GM12874 (cell line): Measurements from ENCODE around the gene BSN.

Experiments used
- TF ChIP-seq, protein P1 (sequence below): IDR thresholded peaks from 2 replicates; pipeline ENCODE4 v1.5.1; 2011; ENCODE audit warnings: low read depth, mild to moderate bottlenecking, control low read depth, low read length, moderate library complexity; ENCODE audit not compliant: insufficient read depth

The BSN gene

DNA sequence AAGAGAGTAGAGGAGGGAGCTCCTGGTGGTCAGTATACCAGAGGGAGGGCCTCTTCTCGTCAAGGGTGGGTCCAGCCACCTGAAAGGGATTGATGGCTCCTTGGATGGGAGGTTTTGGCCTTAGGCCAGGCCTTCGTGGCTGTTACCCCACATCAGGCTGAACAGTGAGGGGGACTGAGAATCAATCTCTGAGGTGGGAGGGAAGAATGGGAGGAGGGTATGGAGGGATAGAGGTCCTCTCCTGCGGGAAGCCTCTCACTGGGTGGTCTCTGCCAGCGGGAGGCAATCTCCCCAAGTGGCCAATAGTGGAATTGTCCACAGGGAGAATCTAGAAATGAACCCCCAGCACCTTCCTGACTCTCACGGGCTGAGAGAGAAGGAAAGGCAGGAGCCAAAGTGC, 53.5 kb downstream of the BSN start:
- TF ChIP-seq, protein P1, sequence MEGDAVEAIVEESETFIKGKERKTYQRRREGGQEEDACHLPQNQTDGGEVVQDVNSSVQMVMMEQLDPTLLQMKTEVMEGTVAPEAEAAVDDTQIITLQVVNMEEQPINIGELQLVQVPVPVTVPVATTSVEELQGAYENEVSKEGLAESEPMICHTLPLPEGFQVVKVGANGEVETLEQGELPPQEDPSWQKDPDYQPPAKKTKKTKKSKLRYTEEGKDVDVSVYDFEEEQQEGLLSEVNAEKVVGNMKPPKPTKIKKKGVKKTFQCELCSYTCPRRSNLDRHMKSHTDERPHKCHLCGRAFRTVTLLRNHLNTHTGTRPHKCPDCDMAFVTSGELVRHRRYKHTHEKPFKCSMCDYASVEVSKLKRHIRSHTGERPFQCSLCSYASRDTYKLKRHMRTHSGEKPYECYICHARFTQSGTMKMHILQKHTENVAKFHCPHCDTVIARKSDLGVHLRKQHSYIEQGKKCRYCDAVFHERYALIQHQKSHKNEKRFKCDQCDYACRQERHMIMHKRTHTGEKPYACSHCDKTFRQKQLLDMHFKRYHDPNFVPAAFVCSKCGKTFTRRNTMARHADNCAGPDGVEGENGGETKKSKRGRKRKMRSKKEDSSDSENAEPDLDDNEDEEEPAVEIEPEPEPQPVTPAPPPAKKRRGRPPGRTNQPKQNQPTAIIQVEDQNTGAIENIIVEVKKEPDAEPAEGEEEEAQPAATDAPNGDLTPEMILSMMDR: peak; percentile 45; the same call in 1 of the 2 replicates

DNA sequence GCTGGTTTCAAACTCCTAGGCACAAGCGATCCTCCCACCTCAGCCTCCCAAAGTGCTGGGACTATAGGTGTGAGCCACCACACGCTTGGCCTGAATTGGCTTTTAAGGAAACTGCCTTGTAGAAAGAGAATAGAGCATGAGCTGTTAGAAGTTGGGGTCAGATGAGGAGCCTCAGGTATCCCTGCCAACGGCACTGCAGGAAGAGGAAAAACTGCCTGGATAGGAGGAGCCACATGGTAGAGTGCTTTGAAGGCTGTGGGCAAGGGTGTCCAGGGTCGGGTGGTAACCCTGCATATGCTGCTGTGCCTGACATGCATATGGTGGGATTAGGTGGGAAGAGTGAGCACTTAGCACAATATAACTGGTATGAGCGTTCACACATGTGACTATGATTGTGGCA, 55.0 kb downstream of the BSN start:
- TF ChIP-seq, protein P1: no peak

DNA sequence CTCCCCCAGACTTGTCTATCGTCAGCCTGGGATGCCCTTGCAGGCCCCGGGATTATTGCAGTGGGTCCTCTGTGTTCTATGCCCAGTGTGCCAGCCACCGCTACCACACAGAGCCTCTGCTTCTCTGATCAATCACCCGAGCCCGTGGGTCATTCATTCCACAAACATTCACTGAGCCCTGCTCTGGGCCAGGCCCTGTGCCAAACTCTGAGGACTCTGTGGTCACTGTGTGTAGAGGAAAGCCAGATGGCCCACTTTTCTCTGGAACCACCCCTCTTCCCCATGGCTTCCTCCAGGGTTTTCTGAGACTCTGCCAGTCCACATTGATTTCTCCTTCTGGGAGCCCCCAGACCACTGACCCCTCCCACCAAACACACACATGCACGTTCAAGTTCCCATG, 55.5 kb downstream of the BSN start:
- TF ChIP-seq, protein P1: no peak

DNA sequence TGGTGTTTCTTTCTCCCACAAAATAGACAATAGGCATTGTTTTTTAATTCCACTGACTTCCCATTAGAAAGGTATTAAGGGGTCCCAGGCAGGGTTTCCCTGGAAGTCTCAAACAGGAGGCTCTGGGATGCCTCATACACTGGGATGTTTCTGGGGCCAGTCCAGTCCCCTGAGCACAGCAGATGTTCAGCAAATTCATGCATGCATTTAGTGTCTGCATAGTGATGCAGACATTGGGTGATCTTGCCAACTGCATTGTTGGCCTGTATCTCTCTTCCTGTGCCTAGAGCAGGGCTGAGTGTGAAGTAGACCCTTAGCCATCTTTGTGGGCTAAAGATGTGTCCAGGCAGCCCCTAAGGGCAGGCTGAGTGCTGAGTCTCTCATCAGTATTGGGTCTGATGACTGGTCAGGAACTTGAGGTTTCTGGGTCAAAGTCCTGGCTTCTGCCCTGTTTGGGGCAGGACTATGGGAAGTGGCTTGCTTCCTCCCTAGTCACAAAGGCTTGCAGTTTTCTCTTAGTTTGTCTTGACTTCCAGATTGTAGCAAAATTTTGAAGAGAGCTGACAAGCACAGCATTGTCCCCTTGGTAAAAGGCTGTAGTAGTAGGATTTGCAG, 56.5 kb downstream of the BSN start:
- TF ChIP-seq, protein P1: no peak

DNA sequence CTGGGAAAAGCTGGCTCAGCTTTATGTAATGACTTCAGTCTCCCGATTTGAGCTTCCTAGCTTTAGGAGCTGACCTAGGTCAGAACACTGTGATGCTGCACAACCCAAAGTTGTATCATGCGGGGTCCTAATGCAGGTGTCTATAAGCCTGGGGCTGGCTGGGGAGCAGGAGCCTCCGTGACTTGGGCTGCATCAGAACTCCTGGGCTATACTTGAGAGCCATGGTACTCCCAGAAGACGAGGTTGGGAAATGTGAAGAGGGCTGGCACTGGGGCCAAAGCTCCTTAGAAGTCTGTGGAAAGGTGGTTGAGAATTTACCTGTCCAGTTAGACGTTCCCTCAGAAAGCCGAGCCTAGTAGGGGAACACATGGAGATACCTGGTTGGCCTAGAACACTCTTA, 57.0 kb downstream of the BSN start:
- TF ChIP-seq, protein P1: no peak

DNA sequence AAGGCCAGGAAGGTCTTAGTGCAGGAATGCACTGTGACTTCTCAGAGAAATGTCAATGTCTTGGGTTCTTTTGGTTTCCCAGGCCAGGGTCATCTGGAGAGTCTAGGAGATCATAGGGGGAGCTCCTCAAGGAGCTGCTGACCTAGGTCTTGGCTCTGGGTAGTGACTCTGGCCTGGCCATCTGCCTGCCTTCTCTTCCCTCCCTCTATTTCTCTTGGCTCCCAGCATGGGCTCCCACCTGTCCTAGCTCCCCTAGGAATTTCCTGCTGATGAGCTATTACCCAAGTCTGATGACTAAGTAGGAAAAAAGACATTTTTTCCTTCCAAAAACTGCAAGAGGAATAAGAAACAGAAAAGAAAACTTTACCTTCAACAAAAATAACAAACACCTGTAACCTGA, 57.4 kb downstream of the BSN start:
- TF ChIP-seq, protein P1: no peak

DNA sequence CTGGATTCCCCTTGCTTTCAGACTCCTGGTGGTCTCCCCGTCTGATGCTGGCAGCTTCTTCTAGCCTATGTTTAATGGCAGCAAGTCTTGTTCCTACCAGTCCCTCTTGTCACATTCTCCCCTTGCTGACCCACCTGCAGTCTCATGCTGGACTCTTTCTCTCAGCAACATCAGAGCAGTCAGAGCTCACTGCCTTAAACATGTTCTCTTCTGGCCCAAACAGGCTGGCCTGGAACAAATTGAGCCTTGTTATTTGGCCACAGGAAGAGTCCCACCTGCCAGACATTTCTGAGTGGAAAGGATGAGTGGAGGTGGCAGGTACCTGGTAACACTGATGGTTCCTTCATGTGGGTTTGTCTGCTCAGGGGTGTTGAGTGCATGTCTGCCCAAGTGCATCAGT, 60.7 kb downstream of the BSN start:
- TF ChIP-seq, protein P1: no peak
